Esophagus muscularis mucosa (tissue), 2 donors: ENCODE measurements around the gene GNAO1.

ENCODE experiments used
- EP300 ChIP-seq: sonication (generic); formaldehyde crosslinking; IDR thresholded peaks from one replicate; pipeline ENCODE4 v1.6.1; 2017; ENCODE audit warnings: antibody characterized with exemption
- POLR2A ChIP-seq: fragments of 450-650 bp; IDR thresholded peaks from one replicate; pipeline ENCODE4 v1.6.1; 2017; ENCODE audit warnings: antibody characterized with exemption, moderate library complexity, mild to moderate bottlenecking, low read depth

- no peak for TF ChIP-seq POLR2A
- TF ChIP-seq EP300, result no peak
These were observed 73.3 kb downstream of the GNAO1 start for GRCh38 chr16:56264609-56264972.
